Hematopoietic multipotent progenitor cell treated with erythropoietin and hydrocortisone succinate and interleukin-3 and kit ligand, for 17 days (in vitro differentiated cells): ENCODE data around the gene TMEM233.
A peak's percentile ranks its signal among the peaks of the same experiment; 100 is the strongest.
"Not testable (repeated sequence)": the region's sequence is repeated elsewhere in the genome, so short reads cannot be mapped to it uniquely, and the experiment has no call there.

Source experiments
- DNase-seq: peaks from one replicate; pipeline ENCODE4 v3.0.0-alpha.2; 2015; ENCODE audit warnings: low spot score

TMEM233 gene

GRCh38 chr12:119609358-119609757, 15.8 kb downstream of the TMEM233 start:
- no peak for DNase-seq

DNA sequence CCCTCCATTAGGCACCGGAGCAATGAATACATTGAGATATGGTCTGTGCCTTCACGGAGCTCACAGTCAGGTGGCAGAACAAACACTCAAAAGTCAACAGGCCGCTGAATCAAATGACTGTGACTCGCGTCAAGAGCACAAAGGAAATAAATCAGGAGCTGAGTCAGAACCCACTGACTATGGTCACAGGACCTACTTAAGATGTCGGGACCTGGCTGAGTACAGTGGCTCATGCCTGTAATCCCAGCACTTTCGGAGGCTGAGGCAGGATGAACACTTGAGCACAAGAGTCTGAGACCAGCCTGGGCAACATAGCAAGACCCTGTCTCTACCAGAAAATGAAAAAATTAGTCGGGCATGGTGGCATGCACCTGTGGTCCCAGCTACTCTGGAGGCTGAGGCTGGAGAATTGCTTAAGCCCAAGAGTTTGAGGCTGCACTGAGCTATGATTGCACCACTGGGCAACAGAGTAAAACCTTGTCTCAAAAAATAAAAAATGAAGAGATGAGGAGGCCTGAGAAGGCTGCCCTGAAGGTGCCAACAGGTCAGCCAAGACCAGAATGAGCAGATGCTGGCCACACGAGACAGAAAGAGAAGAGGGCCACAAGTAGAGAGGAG, 19.9 kb downstream of the TMEM233 start:
- no peak for DNase-seq

DNA sequence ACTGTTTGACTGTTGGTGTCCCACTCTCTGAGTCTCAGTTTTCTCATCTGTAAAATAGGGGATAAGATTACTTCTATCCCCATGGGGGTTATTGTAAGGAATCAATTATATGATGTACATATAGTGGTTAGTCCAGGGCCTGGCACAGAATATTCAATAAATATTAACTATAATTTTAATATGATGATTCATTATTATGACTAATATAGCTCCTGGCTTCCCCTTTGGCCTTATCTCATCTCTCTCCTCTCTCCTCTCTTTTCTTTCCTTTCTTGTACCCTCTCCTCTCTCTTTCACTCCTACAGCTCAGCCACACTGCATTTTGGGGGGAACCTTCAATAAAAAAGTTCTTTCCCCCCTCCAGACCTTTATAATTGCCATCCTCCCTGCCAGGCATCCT, 21.1 kb downstream of the TMEM233 start:
- no peak for DNase-seq

- DNase-seq, result no peak
Measured at GRCh38 chr12:119615518-119616475, 22.2 kb downstream of the TMEM233 start.

DNA sequence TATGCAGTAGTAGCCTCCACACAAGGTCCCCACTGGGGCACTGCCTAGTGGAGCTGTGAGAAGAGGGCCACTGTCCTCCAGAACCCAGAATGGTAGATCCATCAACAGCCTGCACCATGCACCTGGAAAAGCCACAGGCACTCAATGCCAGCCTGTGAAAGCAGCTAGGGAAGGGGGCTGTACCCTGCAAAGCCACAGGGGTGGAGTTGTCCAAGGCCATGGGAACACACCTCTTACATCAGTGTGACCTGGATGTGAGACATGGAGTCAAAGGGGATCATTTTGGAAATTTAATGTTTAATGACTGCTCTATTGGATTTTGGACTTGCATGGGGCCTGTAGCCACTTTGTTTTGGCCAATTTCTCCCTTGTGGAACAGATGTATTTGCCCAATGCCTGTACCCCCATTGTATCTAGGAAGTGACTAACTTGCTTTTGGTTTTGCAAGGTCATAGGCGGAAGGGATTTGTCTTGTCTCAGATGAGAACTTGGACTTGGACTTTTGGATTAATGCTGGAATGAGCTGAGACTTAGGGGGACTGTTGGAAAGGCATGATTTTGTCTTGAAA, 24.8 kb downstream of the TMEM233 start:
- not testable (repeated sequence) for DNase-seq

GRCh38 chr12:119620490-119620889, 26.9 kb downstream of the TMEM233 start:
- DNase-seq, result no peak

DNA sequence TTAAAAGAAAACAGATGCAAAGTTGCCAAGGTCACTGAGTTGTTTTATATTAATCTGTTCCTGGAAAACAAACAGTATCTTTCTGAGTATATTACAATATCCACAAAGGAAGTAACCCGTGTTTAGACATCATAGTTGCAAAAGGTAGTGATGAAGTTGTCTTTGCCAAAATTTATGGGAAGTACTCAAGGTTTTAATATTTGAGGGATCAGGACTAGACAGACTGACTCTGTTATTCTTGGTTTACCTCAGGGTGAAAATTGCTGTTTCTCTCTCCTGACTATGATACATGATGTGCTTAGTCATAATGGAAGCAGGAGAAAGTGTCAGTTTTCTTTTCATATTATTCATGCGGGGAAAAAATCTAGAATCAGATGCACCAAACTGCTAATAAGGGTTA, 28.3 kb downstream of the TMEM233 start:
- no peak for DNase-seq

- no peak for DNase-seq
Measured at GRCh38 chr12:119624966-119625365, 31.4 kb downstream of the TMEM233 start.

- DNase-seq, result no peak
Measured at GRCh38 chr12:119627019-119627643, 33.6 kb downstream of the TMEM233 start.

DNA sequence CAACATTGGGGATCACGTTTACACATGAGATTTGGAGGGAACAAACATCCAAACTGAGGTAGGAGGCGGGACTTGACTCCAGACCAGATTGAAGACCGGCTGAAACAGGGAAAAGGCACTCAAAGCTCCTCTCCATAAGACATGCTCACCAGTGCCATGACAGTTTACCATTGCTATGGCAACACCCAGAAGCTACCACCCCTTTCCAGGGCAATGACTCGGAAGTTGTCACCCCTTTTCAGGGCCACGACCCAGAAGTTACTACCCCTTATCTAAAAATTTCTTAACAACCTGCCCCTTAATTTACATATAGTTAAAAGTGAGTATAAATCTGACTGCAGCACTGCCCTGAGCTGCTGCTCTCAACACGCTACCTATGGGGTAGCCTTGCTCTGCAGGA, 34.1 kb downstream of the TMEM233 start:
- no peak for DNase-seq

- no peak for DNase-seq
Measured at GRCh38 chr12:119630223-119630780, 36.7 kb downstream of the TMEM233 start.

- peak; percentile 7 for DNase-seq
Measured at GRCh38 chr12:119630962-119631550, 37.5 kb downstream of the TMEM233 start.

DNA sequence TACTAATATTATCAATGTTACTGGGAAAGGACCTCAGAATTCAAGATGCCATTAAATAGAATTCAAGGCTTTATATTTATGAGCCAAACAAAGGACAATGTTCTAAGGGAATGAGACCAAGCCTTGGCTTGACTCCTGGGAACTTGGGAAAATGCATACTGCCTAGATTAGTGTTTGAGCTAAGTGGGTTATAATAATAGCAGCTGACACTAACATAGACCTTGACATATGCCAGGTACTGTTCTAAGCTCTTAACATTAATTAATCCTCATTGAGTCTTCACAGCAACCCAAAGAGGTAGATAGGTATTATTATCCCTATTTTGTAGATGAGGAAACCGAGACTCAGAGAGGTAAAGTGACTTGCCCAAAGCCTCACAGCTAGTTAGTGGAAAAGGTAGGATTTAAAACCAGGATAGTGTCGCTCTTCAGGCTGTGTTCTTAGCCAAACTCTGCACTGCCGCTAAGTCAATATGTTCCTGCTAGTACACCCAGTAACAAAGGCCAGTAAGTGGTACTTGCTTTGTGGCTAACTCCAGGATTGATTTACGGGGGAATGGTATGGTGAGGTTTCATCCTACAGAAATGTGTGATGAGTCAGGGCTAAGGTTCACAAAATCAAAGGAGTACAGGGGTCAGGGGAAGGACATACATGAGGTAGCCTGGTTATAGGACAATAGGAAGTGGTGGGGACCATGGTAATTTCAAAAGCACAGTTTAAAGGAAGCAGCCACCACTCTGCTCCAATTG, 38.5 kb downstream of the TMEM233 start:
- no peak for DNase-seq

DNA sequence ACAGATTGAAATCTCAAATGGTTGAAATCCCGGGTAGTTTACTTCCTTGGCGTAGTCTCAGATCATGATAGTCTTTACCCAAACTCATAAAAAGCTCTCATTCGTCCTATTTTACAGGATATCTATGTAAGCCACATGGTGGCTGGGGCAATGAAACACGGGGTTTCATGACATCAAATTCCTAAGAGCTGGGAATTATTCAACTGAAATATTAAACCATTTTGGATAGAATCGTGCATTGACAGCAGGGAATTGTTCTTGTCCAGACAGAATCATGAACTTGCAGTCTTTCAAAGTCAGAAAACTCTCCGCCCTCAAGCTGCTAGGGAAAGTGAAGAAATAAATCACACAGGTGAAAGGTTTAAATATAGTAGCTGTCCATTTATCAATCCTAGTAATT, 41.2 kb downstream of the TMEM233 start:
- no peak for DNase-seq

DNA sequence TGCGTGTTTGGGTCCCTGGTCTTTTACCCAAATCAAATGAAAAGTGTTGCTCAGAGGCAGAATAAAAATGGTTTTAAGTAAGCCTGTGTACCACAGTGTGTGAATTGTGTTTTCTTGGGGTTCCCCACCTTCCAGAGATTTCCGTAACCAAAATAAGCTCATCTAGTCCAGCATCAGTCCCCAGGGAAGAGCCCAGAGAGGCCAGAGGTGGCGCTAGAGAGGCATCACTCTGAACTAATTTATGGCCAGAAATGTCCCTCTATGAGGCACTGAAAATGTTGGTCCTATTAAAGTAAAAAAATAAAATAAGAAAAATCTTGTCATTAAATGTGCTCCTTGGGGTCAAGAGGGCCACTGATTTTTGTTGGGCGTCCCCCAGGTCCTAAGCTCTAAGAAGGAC, 49.4 kb downstream of the TMEM233 start:
- no peak for DNase-seq

DNA sequence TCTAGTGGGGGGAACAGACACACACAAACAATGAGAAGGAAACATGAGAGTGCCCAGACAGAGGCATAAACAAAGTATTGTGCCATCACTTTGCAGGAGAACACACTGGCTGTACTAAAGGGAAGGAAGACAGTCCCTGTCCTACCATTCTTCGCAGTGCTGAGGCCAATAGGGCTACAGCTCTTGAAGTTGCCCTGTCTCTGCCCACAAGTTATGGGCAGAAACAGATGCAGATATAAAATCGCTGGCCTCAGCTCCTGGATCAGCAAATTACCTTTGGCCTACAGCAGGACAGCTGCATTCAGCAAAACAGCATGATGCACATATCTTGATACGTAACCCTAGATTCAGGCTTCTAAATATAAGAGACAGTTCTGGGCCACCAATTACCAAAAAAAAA, 51.4 kb downstream of the TMEM233 start:
- DNase-seq, result no peak

GRCh38 chr12:119645535-119646059, 52.0 kb downstream of the TMEM233 start:
- DNase-seq, result no peak

- peak; percentile 49 for DNase-seq
Measured at GRCh38 chr12:119649202-119649808, 55.7 kb downstream of the TMEM233 start.

DNA sequence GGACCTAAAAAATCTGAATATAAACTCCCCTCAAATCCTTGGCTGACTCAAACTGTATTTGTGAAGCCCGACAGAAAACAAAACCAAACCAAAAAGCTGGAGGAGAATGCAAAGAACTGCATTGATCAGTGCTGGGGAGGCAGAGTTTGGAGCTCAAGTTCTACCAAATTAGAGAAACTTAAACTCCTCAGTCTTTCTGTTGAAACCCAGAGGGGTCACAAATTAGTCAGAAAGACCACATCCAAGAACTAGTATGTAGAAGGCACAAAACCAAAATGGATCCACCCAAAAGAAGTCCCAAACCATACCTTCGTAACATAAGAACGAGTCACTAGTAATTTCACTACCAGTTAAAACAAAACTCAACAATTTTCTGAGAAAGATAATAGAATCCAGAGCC, 59.1 kb downstream of the TMEM233 start:
- DNase-seq, result no peak

- not testable (repeated sequence) for DNase-seq
Measured at GRCh38 chr12:119657001-119657400, 63.4 kb downstream of the TMEM233 start.
